ENCODE results near the gene SRP68. TPM values are rescaled to one million over a fixed set of nuclear protein-coding genes. Genes with fewer than 3 reads are reported as not detected.

Gene SRP68
- total and polyA plus RNA-seq, 2 donors (not counting 1 experiment from before 2014, with no cell fraction given) = 29.6 to 82.3 TPM

GRCh38 chr17:76104896-76105231 is 32.5 kb upstream of the SRP68 start:
- Mint-ChIP-seq H3K4me1 (peaks cover 21% of the 10 kb centered on the region), H3K4me3 (peak overlapping the region; percentile 97), H3K27me3 (no peaks in the 10 kb centered on the region), H3K9me3 (ENCODE audit: insufficient read depth) (no peaks in the 10 kb centered on the region), H3K27ac (peak overlapping the region; percentile 97)
- H3K4me3 ChIP-seq (ENCODE audit: control extremely low read depth in 1 of 5, extremely low read depth in 1 of 5, insufficient read depth in 1 of 5, low read depth in 2 of 5, low read length in 4 of 5) = no peak overlapping the region
- H3K9ac ChIP-seq (ENCODE audit: low read length) = no peak overlapping the region
- intact Hi-C loops (cut with micrococcal nuclease) = loop anchor here (5.0 kb wide), 1 partner anchor 248 kb away; the partner anchor contains the start of gene WBP2
- H3K27ac ChIP-seq (ENCODE audit: low read length in 2 of 2) = no peak overlapping the region
- no peak for ATAC-seq (ENCODE audit: low read depth)
- peaks cover 11 to 22% of the 10 kb centered on the region in 2 donors for H3K4me1 ChIP-seq (ENCODE audit: control insufficient read depth in 2 of 2, insufficient read depth in 2 of 2, low read length in 2 of 2)
- peaks cover 17% of the 10 kb centered on the region for H3K79me2 ChIP-seq (ENCODE audit: control insufficient read depth, insufficient read depth, low read length)
- H4K20me1 ChIP-seq (ENCODE audit: control insufficient read depth, insufficient read depth, low read length, poor library complexity, severe bottlenecking) = no peaks in the 10 kb centered on the region
- peak; percentile 20 for DNase-seq
- no peak for TF ChIP-seq EZH2 (IDR thresholded peaks at IDR 0.05; ENCODE audit: borderline replicate concordance, insufficient read depth, low read depth, low read length, poor library complexity, severe bottlenecking)
- TF ChIP-seq CTCF (IDR thresholded peaks at IDR 0.05) = no peak
- H2AFZ ChIP-seq (ENCODE audit: insufficient read depth, low read depth, low read length, poor library complexity, severe bottlenecking) = peak overlapping the region; percentile 97
- H3K27me3 ChIP-seq (replicated peaks in 1 of 4; ENCODE audit: control extremely low read depth in 1 of 4, control insufficient read depth in 3 of 4, insufficient read depth in 4 of 4, low read length in 3 of 4) = no peaks in the 10 kb centered on the region
- ChIA-PET POLR2A (interaction anchor here (0.6 to 1.1 kb wide), 2 partner anchors 30 to 1111 kb away, joined by 4 to 5 read pairs; partner anchors contain the start of gene GALR2), CTCF (interaction anchor here (1.3 to 2.5 kb wide), 2 partner anchors 26 to 175 kb away, joined by 3 to 11 read pairs; partner anchors contain the start of gene ZACN)
- peaks cover 0 to 21% of the 10 kb centered on the region in 2 experiments for H3K36me3 ChIP-seq (replicated peaks in 1 of 2; ENCODE audit: control extremely low read depth in 1 of 2, control insufficient read depth in 1 of 2, extremely low read depth in 1 of 2, insufficient read depth in 2 of 2, low read length in 1 of 2)
- H3K4me2 ChIP-seq (replicated peaks; ENCODE audit: low read depth, low read length, poor library complexity, severe bottlenecking) = no peak overlapping the region
- WGBS (ENCODE audit: insufficient coverage) = 100% methylated on average over 1 of the region's 5 CpGs
- H3K9me3 ChIP-seq (ENCODE audit: control extremely low read depth in 1 of 3, control insufficient read depth in 2 of 3, insufficient read depth in 1 of 3, low read length in 2 of 3) = no peaks in the 10 kb centered on the region

- Mint-ChIP-seq H3K9me3 (ENCODE audit: insufficient read depth) (no peaks in the 10 kb centered on the region), H3K27me3 (no peaks in the 10 kb centered on the region), H3K27ac (peak overlapping the region; percentile 97), H3K4me3 (peak overlapping the region; percentile 97), H3K4me1 (peaks cover 21% of the 10 kb centered on the region)
- no peaks in the 10 kb centered on the region for H3K9me3 ChIP-seq (ENCODE audit: control extremely low read depth in 1 of 3, control insufficient read depth in 2 of 3, insufficient read depth in 1 of 3, low read length in 2 of 3)
- no peaks in the 10 kb centered on the region for H4K20me1 ChIP-seq (ENCODE audit: control insufficient read depth, insufficient read depth, low read length, poor library complexity, severe bottlenecking)
- no peak for DNase-seq
- CTCF ChIA-PET = interaction anchor here (1.0 to 2.5 kb wide), 5 partner anchors 24 to 195 kb away, joined by 3 to 11 read pairs (median 6); no protein-coding TSS in a partner anchor
- 81% methylated on average over 23 of the region's 29 CpGs for WGBS (ENCODE audit: insufficient coverage)
- H3K4me3 ChIP-seq (ENCODE audit: control extremely low read depth in 1 of 5, extremely low read depth in 1 of 5, insufficient read depth in 1 of 5, low read depth in 2 of 5, low read length in 4 of 5) = peak overlapping the region in 4 of 5 experiments; percentile 87 to 93 (median 92)
- H3K79me2 ChIP-seq (ENCODE audit: control insufficient read depth, insufficient read depth, low read length) = peaks cover 17% of the 10 kb centered on the region
- peak overlapping the region; percentile 97 for H2AFZ ChIP-seq (ENCODE audit: insufficient read depth, low read depth, low read length, poor library complexity, severe bottlenecking)
- H3K27me3 ChIP-seq (replicated peaks in 1 of 4; ENCODE audit: control extremely low read depth in 1 of 4, control insufficient read depth in 3 of 4, insufficient read depth in 4 of 4, low read length in 3 of 4) = no peaks in the 10 kb centered on the region
- peak overlapping the region; percentile 90 for H3K9ac ChIP-seq (ENCODE audit: low read length)
- peak overlapping the region; percentile 76 to 82 for H3K27ac ChIP-seq (ENCODE audit: low read length in 2 of 2)
- POLR2A ChIA-PET = interaction anchor here (0.6 to 1.1 kb wide), 3 partner anchors 29 to 1111 kb away, joined by 3 to 5 read pairs (median 4); partner anchors contain the start of genes GALR2 and TSEN54
- peaks cover 11 to 22% of the 10 kb centered on the region in 2 donors for H3K4me1 ChIP-seq (ENCODE audit: control insufficient read depth in 2 of 2, insufficient read depth in 2 of 2, low read length in 2 of 2)
- TF ChIP-seq EZH2 (IDR thresholded peaks at IDR 0.05; ENCODE audit: borderline replicate concordance, insufficient read depth, low read depth, low read length, poor library complexity, severe bottlenecking) = no peak
- TF ChIP-seq CTCF (IDR thresholded peaks at IDR 0.05) = no peak
- ATAC-seq (ENCODE audit: low read depth) = no peak
- H3K4me2 ChIP-seq (replicated peaks; ENCODE audit: low read depth, low read length, poor library complexity, severe bottlenecking) = peak overlapping the region; percentile 80
- intact Hi-C loops (cut with micrococcal nuclease) = loop anchor here (5.0 kb wide), 1 partner anchor 247 kb away; the partner anchor contains the start of gene WBP2
- H3K36me3 ChIP-seq (replicated peaks in 1 of 2; ENCODE audit: control extremely low read depth in 1 of 2, control insufficient read depth in 1 of 2, extremely low read depth in 1 of 2, insufficient read depth in 2 of 2, low read length in 1 of 2) = peaks cover 0 to 23% of the 10 kb centered on the region in 2 experiments
Observed at GRCh38 chr17:76104140-76104895, 32.0 kb upstream of the SRP68 start.
